Measurements from ENCODE around the gene UMAD1.
"Not testable (repeated sequence)": the region's sequence is repeated elsewhere in the genome, so short reads cannot be mapped to it uniquely, and the experiment has no call there.

The UMAD1 gene

DNA sequence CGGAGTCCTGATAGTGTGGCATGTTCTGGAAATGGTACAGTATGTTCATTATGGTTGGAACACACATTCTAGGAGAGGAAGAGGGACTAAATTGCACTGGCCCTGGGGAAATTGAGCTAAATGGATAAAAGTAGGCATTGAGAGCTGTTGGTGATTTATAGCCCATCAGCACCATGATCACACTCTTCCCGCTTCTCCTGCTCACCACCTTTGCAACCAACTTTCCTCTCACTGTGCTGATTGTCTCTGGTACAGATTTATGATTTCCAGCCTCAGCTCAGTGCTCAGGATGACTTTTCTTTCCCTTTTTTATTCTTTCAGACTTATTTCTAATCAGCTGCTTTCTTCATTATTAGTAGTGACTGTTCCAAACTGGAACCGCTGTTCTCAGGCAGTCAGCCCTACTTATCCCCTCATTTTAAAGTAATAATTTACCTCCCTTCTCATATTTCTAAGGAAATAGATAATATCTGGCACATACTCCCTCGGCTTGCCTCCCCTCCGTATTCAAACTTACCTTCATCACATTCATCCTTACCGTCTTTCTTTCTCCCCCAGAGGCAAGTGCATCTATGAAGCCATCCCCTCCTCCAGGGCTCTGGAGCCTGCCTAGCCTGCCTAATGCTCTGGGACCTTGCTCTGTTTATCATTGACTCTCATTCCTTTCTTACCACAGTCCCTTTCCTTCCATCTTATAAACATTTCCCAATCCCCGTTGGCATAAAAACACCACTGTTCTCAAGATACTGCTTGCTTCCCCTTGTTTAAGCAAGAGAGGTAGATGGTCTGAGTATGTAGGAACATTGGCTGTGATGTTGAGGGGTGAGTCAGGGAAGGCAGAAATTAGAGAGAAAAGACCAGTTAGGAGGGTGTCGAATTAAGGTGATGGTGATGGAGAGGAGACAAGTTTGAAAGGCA, 129.4 kb downstream of the UMAD1 start:
- peak; percentile 12 for DNase-seq

DNA sequence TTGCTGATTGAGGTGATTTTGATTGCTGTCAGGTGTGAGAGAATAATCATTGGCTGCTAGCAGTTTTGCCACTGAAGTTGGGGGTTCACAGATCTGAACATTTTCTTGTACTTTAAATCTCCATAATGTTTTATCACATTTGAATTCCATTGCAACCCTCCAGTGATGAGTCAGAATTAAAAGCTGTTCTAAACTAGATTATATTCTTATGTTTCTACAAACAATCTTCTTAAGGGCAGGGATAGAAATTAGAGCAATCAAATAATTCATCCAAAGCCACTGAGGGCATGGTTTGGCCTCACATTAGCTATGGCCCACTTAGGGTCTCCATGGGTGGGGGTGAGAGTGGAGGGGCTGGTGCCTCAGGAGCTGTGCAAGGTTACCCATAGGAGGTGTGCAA, 130.9 kb downstream of the UMAD1 start:
- DNase-seq = no peak

DNA sequence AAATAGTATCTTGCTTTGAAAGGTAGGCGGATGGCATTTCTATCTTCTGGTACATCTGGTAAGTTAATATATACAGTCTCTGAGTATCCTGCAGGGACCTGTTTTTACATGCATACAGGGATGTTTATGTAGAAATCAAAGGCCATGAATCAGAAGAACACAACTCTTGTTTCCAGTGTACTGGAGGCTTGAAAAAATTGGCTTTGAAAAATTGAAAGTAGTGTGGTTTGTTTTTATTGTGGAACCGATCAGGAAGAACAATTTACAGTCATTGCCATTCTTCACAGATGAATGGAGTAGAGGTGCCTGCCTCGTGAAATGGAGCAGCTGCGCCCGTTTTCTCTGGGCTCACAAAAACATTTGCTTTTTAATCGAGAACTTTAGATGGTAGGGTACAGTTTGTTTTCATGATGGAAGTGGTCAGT, 131.9 kb downstream of the UMAD1 start:
- DNase-seq = no peak

DNA sequence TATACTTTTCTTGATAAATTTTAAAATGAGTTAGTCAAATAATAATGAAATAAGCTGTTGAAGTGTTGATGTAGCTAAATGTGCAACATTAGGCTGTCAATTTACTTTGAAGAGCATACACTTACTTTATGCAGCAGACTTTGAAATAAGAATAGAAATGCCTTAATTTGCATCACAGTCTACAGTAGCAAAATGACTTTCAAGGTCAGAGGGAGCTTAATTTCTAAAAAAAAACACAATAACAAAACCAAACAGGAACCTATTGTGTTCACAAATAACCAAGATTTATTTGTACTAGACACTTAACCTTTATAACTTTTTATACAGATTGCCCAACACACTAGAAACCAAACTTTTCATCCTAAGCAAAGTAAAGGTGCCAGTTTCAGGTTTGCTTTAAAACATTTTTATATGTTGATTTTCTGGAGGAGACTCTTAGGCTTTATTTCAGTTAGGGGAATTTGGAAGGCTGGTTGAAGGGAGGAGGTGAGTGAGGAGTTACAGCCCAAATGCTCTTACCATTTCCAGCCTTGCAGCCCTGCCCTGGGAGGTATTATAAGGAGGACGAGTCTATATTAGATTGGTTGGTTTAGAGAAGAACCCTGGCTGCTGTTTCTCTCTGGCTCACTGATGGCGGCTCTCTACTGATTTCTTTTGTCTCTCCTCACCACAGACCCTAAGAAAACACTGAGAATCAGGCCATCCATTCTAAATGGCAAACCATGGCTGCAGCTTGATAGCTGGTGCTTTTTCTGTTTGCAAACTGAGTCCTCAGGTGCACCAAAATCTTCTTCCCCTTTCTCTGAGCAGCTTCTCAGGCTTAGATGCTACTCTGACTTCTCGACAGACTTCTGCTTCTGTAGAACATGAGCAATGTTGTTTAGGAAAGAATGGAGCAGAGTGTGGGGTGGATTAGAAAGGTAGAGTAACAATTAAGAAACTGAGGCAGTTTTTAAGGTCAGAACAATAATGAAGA, 133.1 kb downstream of the UMAD1 start:
- DNase-seq = no peak

DNA sequence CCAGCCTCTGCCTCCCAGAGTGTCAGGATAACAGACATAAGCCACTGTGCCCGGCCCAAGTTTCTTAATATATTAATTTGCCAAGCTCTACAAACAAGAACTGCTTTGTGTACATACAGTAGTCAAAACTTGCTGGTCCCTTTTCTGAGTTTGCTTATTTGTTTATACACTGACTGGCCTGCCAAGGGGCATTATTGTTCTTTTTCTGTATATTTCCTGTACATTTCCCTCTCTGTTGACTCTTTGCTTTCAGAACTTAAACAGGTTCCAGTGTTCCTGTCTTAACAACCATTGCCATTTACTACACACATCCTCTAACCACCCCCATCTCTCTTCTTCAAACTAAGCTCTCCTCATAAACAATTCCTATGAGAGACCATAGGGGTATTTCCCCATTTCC, 139.3 kb downstream of the UMAD1 start:
- no peak for DNase-seq

DNA sequence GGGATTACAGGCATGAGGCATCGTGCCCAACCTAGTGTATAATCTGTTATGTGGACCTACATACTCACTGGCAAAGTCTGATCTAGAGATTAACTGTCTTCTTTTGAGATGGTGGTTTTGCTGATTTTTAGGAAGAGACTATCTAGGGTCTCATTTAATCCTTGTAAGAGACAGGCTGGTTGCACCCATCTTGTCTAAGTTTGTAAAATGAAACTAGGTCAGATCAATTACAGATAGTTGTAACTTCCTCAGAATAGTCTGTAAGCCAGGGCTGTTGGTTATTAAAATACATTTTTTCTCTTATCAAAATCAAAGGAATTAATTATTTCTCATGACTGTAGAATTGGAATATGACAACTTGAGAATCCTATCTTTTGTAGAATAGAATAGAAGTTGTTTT, 142.4 kb downstream of the UMAD1 start:
- no peak for DNase-seq

DNA sequence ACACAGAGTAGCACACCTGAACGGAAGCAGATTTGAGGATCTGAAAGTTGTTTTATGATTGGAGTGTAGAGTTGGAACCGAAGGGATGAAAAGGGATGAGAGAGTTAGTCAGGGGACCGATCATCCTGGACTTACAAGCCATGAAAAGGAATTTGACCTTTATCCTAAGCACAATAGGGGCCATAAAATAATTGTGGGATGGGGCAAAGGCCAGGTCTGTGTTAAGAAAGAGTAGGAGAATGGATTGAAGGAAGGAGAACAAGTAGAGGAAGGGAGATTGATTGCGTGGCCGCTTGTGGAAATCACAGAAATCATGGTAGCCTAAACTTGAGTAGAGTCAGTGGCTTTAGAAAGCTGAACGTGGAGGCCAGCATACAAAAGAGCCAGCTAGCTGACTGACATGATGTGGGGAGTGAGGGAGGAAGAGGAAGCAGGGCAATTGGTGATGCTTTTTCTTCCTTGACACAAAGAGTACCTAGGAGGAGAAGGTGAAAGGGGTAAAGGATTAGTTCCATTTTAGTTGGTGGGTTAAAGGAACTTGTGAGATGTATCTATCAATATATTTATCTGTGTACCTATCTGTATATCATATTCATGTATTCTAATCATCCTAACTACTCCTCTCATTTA, 144.9 kb downstream of the UMAD1 start:
- DNase-seq = no peak

DNA sequence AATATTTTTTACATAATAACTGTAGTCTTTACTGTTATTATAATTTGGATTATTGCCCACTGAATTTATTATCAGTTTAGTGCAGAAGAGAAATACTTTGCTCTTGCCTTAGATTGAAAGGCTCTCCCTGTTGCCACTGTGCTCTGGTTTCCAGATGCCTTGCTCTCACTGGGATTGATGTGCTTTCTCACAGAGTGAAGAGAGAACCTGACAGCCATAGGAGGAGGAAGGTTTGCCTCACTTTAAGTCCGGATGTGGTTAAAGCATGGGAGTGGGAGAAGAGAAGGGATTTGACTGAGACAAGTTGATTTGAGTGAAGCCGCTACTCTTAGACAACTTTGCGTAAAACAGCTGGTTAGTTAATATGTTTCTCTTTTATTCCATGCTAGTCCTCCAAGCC, 146.0 kb downstream of the UMAD1 start:
- peak; percentile 8 for DNase-seq

DNA sequence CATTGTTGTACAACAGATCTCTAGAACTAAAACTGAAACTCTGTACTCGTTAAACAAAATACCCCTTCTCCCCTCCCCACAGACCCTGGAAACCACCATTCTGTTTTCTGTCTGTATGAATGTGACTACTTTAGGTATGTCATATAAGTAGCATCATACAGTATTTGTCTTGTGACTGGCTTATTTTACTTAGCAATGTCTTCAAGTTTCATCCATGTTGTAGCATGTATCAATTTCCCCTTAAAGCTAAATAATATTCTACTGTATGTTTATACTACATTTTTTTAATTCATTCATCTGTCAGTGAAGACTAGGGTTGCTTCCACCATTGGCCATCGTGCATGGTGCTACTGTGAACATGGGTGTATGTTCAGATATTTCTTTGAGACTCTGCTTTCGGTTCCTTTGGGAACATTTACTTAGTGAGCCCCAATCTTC, 149.0 kb downstream of the UMAD1 start:
- DNase-seq = no peak

DNA sequence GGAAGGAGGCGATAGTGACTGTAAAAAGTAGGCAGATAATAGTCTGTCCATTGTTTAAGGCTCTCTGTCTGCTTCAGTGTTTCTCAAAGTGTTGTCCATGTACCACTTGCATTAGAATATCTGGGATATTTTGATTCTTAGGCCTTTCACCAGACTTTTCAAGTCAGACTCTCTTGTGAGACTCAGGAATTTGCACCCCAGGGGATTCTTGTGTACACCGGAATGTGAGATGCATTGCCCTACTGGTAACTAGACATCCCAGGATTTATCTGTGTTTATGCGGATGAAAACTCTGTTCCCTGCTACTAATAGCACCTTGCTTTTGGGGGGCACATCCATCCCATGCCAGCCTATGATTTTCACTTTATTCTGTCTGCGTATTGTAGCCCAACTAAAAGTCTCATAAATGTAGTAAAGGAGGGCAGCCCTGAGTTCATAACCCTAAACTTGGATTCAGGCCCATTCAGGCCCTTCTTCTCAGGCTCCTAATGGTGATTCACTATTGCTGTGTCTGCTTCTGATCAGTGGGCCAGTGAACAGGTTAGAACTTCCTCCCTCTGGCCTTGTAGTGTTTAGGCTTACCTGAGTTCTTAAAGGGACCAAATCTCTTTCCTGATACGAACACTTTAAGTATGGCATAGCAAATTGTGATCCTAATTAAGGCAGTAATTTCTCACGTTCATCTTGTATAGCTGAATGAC, 149.6 kb downstream of the UMAD1 start:
- peak; percentile 35 for DNase-seq

DNA sequence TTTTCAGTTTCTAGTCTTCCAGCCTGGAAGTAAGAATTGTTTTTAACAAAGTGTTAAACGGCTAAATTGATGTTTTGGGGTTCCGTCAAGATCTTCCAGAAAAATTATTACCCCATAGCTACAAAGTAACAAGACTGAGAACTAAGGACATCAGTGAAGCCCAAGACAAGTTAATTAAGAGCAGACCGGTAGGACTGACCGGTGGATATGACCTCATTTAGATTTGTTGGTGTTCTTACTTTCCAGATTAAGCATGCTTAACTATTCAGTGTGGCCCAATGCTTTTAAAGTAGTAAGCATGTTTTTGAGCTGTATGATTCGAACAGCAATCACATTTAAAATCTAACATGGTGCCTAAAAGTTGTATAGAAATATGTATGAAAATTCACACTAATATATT, 151.0 kb downstream of the UMAD1 start:
- DNase-seq = no peak

DNA sequence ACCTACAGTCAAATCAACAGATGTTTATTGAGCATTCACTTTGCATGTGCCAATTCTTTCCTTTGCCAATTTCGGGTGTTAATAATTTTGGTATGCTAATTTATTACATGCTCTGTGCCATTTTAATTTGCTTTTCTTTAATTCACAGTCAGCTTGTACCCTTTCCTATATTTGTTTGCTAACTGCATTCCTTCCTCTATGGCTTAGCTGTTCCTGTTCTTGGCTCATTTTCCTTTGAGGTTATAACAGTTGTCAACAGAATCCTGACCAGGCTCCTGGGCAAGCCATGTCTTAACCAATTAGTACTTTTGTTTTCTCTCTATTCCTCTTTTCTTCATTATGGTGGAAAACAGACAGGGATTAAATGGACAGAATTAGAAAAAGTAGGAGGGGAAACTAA, 151.5 kb downstream of the UMAD1 start:
- DNase-seq = no peak

DNA sequence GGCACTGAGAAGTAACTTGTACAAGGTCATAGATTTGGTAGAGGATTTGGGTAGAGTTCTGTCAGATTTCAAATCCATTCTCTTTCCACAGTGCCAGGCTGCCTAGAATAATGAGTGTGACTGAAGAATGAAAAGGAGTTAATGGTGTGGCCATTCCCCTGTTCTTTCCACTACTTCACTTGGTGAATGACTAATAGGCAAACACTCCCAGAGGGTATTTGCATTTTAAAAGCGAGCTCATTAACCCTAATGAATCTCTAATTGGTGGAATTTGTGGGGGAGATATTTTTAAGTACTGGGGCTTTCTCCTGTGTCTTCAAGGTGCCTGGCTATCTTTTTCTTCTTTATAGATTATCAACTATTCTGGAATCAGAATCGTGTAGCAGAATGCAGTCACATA, 152.7 kb downstream of the UMAD1 start:
- no peak for DNase-seq

DNA sequence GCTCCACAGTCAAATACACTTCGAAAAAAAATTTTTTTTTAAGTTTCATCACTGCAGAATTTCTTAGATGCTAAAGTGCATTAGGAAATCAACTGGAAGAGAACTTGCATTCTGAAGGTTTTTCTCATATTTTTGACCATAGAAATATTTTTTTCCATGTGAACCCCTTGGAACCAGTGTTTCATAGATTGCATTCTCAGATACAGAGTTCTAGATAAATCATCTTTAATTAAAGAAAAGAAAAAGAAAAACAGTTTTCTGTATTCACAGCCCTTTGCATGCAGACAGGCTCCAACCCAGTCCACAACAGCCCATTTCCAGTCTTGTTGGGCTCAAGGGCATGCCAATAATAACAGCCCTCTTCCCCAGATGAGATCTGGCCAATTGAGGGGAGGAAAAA, 153.4 kb downstream of the UMAD1 start:
- peak; percentile 7 for DNase-seq

DNA sequence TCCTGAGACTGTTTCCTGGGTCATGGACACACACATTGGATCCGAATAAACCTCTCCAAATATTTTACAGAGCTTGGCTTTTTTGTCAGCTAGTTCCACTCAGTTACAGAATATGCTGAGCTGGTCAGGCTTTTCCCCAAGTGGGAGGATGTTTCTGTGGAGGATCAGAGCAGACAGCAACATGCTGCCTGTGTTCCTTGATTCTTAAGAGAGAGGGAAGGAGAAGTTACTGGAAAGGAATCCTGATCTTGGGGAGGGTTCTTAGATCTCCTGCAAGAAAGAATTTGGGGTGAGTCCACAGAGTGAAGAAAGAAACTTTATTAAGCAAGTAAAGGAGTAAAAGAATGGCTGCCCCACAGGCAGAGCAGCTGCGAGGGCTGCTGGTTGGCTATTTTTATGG, 154.7 kb downstream of the UMAD1 start:
- DNase-seq = no peak

DNA sequence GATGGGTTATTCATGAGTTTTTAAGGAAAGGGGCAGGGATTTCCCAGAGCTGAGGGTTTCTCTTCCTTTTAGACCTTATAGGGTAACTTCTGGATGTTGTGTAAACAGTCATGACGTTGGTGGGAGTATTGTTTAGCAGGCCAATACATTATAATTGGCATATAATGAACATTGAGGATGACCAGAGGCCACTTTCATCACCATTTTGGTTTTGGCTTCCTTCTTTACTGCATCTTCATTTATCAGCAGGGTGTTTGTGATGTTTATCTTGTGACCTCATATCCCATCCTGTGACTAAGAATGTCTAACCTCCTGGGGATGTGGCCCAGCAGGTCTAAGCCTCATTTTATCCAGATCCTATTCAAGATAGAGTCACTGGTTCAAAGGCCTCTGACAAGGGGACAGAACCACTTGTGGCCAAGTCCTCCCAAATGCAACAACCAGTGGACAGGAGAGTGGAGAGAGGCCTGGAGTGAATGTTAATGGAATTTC, 155.1 kb downstream of the UMAD1 start:
- DNase-seq = peak; percentile 42

DNA sequence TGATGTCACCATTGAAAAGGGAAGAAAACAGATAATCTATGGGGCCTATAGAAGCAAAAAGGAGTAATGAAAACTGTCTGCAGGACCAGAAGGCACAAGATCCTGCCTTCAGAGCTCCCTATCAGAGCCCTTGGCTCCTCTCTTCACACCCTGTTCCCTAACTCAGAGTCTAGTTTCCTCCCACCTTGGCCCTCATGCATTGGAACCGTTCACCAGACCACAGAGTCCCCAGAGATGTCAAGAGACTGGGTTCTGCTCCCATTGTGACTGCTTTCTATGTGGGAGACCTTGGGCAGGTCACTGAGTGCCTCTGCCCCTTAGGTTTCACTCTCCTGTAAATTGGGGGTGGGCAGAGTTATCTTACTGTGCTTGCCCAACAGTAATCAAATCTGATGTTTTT, 158.0 kb downstream of the UMAD1 start:
- DNase-seq = no peak

DNA sequence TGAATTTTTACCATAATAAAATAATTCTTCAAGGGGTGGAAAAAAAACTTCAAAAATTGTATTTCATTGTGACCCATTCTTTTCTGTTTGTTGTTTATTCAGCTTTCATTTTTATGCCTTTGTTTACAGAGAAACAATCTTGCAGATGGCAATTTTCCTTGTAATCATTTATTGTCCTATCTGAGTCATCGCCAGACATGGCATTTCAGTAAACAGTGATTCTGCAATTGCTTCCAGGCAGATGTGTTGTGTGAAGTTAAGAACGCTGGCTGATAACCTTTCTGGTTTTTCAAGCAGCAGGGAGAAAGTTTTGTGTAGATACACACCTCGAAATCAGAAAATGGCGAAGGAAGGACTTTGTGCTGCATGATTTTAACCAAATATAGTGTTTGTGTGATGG, 158.6 kb downstream of the UMAD1 start:
- DNase-seq = no peak

DNA sequence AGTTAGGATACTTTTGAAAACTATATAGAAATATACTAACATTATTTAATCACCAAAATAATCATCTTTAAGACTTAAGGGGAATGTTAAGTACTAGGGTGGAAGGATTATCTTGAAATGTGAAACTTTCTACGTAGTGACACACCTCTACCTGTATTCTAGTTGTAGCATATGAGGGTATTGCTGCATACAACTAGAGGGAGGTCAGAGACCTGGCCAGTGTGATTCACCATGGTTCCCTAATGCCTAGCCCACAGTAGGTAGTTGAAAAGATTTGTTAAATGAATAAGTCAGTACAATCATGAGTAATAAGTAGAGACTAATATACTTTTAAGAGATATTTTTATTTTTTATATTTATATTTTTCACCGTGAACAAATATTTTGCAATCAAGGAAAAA, 162.0 kb downstream of the UMAD1 start:
- no peak for DNase-seq

DNA sequence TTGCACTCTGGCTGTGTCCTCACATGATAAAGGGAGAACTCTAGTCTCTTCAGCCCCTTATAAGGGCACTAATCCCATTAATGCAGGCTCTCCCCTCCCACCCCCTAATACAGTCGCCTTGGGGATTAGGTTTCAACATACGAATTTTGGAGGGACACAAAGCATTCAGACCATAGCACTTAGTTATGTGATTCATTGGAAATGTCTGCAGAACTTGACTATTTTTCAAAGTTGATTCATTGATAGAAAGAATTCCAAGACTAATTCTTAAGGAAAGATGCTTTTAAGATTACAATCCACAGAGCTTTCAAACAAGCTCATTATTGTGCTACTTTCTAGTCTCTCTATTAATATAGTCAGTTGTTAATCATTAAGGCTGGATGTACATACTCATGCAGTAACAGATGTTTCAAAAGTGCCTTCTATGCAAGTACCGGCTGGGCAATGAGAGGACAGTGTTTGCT, 163.2 kb downstream of the UMAD1 start:
- peak; percentile 26 for DNase-seq

DNA sequence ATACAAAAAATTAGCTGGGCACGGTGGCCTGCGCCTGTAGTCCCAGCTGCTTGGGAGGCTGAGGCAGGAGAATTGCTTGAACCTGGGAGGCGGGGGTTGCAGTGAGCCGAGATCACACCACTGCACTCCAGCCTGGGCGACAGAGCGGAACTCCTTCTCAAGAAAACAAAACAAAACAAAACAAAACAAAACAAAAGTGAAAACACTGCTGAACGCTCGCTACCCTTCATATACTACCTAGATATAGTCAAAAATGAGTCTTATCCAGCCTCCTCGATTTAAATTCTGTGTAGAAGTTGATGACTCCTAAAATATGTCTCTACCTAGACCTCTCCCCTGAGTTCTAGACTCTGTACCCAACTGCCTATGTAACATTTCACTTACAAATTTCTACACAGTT, 164.3 kb downstream of the UMAD1 start:
- not testable (repeated sequence) for DNase-seq

DNA sequence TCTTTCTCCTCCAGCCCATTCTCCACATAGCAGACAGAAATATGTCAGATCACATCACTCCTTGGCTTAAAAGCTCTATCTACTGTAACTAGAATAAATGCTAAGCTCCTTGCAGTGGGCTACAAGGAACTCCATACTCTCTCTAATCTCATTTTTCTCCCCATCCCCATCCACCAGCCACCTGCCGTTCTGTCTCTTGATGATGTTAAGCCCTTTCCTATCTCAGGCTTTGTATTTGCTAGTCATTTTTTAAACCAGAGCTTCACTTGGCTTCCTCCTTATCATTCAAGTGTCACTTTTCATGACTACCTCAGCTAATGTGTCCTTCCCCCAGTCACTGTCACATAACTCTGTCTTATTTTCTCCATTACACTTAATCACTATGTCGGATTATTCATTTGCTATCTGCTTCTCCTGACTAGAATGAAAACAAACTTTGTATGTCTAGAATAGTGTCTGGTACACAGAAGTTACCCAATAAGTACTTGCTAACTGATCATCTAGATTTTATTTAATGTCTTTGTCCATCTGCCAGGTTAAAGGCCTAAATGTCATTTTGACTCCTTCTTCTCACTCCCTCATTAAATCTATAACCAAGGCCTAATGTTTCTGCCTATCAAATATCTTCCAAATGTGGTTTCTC, 165.1 kb downstream of the UMAD1 start:
- no peak for DNase-seq
